GOT3 (cell line): Measurements from ENCODE around the gene PDIA4.
A peak's percentile ranks its signal among the peaks of the same experiment; 100 is the strongest.
"Not testable (repeated sequence)": the region's sequence is repeated elsewhere in the genome, so short reads cannot be mapped to it uniquely, and the experiment has no call there.

Source experiments
- DNase-seq: peaks from one replicate; lab custom pipeline; 2025; ENCODE audit warnings: mixed read lengths; lab: John Stamatoyannopoulos, UW

Gene PDIA4

DNA sequence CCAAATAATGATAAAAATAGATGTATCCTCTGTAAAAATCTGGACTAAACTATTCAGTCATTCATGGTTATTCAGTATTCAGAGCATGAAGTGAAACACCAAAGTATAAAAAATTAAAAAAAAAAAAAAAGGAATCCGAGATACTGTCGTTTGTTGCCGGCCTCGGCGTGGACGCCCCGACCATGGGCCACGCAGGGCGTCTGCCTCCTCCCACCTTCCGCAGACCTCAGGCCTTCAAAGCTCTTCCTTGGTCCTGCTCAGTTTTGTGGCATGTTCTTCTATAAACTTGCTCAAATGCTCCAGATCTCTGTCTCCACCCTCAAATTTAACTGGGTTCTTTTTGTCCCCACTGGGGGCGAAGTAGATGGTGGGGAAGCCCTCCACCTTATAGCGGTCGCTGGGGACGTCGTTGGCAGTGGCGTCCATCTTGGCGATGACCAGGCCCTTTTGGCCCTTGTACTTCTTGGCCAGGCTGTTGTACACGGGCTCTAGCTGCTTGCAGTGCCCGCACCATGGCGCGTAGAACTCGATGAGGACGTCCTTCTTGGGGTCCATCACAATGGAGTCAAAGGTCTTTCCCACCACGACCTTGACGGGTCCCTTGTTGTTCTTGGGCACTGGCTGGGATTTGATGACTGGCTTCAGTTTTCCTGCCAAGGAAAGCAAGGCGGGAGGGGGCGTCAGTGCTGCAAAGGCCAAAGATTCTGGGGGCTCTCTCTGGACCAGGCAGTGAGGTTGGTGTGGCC is 24.6 kb downstream of the PDIA4 start:
- no peak for DNase-seq

DNA sequence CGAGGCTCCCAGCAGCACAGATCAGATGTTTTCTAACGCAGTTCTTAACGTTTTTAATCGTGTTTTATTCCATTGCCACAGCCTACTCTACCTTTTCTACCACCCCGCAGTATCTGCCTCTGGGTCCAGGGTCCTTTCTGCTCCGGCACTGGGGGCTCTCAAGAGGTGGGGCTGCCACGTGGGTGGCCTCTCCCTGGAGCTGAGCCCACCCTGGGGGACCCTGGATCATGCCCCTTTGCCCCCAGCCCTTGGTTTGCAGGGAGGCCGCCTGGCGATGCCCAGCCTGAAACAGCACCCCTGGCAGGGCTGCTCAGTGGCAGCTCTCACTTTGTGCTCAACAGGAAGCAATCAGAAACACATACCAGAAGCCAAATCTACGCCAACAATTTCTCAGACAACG is 25.3 kb downstream of the PDIA4 start:
- DNase-seq, result no peak

GRCh38 chr7:149002604-149003003 is 25.7 kb downstream of the PDIA4 start:
- DNase-seq, result no peak

- DNase-seq, result no peak
Measured at GRCh38 chr7:149001427-149002068, 26.8 kb downstream of the PDIA4 start.

GRCh38 chr7:149000961-149001360 is 27.3 kb downstream of the PDIA4 start:
- no peak for DNase-seq

GRCh38 chr7:148999192-148999591 is 29.1 kb downstream of the PDIA4 start:
- DNase-seq, result no peak

DNA sequence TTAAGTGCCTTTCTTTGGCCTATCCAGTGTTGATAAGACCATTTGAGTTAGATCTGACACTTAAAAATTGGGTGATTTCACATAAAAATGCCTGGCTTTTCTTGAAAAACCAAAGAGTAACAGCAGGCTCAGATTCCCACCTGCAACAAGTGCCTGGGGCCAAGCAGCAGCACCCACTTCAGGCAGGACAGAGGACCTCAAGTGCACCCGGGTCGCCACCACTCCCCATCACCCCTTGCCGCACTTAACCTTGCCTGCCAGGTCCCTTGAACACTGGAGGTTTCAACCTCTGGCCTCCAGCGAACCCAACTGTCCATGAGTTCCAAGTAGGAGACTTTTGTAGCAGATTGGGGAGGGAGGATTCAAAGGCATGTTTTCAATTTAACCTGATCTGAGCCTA is 30.8 kb downstream of the PDIA4 start:
- DNase-seq, result no peak

GRCh38 chr7:148994576-148994975 is 33.7 kb downstream of the PDIA4 start:
- DNase-seq, result no peak

GRCh38 chr7:148993193-148993592 is 35.1 kb downstream of the PDIA4 start:
- DNase-seq, result no peak

DNA sequence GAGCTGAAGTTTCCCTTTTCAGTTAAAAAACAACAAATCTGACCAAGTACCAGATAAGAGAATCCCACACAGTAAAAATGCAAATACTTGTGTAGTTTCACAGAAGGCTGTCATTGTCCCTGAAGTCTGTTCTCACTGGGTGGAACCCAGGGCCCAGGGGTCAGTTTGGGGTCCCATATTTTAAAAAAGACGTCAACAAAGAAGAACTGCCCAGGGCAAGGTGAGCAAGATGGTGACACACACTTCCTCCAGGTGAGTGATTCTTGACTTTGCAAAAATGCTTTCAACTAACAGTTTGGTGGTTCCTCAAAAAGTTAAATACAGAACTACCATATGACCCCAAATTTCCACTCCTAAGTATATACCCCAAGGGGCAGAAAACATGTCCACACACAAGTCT is 36.8 kb downstream of the PDIA4 start:
- DNase-seq, result no peak

DNA sequence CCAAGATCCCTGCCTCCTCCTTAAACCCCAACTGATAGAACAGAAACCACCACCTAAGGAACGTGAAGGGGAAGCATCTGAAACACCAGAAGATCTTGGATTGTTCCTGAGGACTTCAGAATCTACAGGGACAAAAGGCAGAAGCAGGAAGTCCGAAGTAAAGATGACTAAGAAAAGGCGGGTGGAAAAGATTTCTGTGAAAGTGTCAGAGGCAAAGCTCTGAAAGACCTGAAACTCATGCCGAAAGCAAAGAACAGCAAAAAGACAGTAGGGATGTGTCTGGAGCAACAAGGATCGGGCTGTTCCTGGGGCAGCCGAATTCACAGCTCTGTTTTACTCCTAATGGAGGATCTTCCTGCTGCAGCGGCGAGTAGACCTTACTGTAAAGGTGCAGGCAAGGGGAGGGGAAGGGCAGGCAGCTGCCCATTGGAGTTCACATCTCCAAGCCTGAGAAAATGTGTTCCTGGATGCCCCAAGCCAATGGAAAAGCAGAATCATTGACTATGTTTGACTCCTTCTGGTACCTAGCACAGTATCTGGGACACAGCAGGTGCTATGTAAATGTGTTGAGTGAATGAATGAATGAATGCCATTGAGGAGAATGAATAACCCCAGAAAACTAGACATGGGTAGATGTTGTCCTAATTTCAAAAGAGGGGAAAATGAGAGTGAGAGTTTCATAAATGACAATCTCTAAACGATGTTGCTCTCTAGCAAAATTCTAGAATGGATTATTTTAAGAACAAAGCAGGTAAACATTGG is 40.4 kb downstream of the PDIA4 start:
- no peak for DNase-seq

- DNase-seq, result peak; percentile 56
Measured at GRCh38 chr7:148987010-148987750, 41.1 kb downstream of the PDIA4 start.

DNA sequence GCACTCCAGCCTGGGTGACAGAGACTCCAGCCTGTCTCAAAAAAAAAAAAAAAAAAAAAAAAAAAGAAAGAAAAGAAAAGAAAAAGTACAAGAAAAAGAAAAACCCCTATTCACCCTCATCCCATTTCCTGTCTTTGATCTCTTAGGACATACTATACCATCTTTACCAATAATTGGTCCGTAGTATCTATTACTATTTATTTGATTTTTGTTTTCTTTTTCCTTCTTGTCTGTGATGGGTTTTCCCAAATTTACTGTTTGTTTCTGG is 41.6 kb downstream of the PDIA4 start:
- no peak for DNase-seq

DNA sequence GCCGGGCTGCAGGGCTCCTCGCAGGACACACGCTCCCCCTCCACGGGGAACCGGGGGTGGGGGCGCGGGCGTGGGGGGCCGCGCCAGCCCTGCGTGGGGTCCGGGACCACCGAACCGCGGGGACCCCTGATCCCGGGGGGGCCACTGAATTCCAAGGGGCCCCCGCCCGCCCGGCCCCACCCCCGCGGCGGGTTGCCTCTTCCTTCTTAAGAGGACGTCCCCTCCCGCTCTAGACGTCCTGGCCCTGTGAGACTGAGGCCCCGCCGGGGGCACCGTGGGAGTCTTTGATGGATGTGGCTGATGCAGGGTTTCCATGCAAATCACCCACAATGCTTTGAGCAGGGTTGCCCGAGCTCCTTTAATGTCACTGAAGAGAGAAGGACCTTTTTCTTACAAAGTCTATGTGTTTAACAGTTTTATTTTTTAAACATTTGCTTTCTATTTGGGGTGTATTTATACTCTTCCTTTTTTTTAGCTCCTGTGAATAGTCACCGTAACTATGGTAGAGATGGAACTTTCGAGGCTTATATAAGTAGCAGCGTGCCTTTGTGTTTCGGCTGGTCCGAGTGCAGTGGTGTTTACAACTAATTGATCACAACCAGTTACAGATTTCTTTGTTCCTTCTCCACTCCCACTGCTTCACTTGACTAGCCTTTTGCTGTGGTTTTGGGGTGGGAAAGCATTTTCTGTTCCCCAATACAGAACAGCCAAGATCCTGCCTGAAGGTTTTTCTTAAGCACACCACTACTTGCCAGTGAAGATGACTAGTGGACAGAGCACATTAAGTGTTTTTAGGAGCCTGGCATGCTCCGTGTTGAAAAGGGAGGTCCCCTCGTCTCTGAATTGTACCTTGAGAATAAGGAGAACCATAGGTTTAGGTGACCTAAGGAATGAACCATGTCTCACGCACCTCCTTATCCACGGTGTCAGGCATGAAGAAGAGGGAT is 44.8 kb downstream of the PDIA4 start:
- DNase-seq, result peak; percentile 36

DNA sequence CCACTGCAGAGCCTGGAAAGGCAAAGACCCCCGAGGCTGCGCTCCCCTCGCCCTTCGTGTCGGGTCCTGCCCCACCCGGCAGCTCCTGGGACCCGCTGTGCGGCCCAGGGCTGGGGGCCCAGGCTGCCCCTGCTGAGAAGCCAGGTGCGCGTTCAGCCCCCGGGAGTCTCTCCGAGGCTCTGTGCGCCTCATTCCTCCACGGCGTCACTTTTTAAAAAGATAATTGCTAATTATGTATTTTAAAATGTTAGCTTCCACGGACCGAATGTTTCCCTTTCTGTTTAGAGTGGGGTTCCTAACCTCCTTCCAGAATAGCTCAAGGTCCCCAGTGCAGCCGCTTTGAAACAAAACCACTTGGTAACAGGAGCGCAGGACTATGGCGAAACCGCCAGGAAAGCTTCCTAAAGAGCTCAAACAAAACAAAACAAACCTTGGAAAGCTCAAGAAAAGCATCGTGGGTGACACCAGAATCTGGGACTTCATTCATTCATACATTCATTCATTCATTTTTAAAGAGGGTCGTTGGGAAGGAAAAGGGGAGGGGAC is 45.6 kb downstream of the PDIA4 start:
- DNase-seq, result no peak

- no peak for DNase-seq
Measured at GRCh38 chr7:148979827-148980226, 48.5 kb downstream of the PDIA4 start.

- not testable (repeated sequence) for DNase-seq
Measured at GRCh38 chr7:148979072-148979471, 49.2 kb downstream of the PDIA4 start.

DNA sequence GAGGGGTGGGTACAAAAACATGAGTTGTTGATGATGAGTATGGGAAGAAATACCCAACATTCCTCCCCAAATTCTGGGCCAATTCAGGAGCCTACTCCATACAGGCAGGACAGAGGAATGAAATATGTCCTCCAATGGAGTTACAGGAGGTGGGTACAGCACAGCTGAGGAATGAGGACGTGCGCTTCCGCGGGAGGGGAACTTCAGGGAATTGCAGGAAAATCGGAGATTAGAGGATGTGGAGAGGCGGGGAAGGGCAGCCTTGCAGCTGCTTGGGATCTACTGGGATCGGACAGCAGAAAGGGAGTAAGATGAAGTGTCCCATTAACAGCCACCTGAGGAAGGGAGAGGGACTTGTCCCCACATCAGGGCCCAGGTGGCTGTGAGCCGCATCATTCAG is 50.2 kb downstream of the PDIA4 start:
- no peak for DNase-seq

DNA sequence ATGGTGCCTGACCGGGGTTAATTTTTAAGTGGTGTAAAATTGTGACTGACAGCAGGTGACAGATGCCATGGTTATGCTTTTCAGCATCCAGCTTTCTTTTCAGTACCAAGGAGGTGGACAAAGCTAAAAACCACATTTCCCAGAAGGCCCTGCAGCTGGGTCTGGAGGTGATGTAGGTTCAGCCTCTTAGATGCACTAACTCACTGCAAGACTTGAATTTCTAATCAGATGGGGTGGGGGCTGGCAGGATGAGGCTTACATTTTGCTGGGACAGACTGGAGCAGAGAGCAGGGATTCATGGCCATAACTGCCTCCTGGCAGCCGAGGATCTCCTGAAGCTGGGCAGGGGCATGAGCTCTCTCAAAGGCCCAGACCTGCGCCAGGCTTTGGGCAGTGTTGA is 52.4 kb downstream of the PDIA4 start:
- DNase-seq, result no peak

DNA sequence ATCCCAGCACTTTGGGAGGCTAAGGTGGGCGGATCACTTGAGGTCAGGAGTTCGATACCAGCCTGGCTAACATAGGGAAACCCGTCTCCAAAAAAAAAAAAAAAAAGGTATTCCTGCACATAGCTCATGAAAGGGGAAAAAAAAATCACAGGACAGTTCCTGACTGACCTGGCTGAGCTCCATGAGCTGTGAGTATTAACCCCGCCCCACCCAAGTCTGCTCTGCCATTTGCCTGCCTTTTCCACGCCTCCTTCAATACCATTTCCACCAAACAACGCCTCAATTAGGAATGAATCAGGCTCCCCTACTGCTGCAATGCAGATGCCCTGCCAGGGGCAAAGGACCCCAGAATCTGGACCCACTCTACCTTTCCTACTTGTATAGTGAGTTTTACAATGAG is 55.0 kb downstream of the PDIA4 start:
- no peak for DNase-seq

DNA sequence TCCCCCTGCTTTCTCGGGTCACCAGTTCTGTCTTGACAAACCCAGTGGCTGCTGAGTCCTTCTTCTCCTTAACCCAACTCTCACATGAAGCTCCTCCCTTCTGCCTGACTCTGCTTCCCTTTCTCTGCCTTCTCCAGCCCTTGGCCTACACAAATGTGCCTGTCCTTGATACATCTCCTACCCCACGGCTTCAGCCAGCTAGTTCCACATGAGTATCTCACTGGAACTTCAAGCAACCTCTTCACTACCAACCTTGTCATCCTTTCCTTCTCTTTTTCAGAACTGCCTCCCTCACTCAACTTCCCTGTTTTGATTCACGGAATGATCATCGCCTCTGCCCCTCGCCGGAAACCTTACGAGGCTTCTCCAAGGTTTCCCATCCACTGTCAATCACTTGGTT is 55.9 kb downstream of the PDIA4 start:
- no peak for DNase-seq
